D721Med (cell line): Measurements from ENCODE around the gene IRS1.
A peak's percentile ranks its signal among the peaks of the same experiment; 100 is the strongest.

Experiments used
- DNase-seq: peaks from one replicate; pipeline ENCODE4 v3.0.0; 2011; ENCODE audit warnings: low spot score; ENCODE audit not compliant: insufficient read length
- FAIRE-seq: peaks from 2 replicates; lab custom pipeline; 2011; peaks lifted over from hg19 to GRCh38; lab: Jason Lieb, UNC
- TF ChIP-seq, protein P1 (sequence below): IDR thresholded peaks from 2 replicates; pipeline ENCODE4 v1.5.1; 2012; ENCODE audit warnings: mild to moderate bottlenecking, control low read depth; ENCODE audit not compliant: insufficient read depth; ENCODE audit errors: missing control alignments

IRS1 gene

DNA sequence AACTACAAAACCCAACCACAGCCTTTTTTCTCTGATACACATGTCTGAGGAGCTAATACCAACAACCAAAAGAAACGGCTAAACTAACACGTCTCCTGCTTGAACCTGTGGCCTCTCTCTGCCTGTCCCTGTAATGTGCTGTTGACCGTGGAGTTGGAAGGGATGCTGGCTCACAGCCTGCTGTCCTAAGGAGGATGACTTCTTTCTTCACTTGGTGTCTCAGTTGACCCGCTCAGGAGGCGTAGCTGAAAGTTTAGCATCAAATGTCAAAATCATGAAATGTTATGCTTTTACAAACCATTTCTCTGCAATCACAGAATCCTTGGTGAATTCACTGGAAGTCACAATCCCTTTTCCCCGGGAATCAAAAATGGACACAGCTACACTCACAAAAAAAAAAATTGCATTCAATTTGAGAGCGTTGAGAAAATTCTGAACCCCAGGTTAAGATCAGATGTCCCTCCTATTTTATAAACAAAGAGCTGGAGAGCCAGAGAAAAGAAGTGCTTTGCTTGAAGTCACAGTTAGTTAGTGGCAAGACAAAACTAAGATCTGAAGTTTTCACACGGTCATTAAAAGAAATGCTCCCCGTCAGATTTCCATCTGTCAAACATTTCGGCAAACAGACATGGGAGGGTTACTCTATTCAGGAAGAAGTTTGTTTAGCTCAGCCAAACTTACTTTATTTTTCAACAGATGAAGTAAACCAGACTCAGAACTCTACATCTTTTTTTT is 74.3 kb downstream of the IRS1 start:
- TF ChIP-seq, protein P1, sequence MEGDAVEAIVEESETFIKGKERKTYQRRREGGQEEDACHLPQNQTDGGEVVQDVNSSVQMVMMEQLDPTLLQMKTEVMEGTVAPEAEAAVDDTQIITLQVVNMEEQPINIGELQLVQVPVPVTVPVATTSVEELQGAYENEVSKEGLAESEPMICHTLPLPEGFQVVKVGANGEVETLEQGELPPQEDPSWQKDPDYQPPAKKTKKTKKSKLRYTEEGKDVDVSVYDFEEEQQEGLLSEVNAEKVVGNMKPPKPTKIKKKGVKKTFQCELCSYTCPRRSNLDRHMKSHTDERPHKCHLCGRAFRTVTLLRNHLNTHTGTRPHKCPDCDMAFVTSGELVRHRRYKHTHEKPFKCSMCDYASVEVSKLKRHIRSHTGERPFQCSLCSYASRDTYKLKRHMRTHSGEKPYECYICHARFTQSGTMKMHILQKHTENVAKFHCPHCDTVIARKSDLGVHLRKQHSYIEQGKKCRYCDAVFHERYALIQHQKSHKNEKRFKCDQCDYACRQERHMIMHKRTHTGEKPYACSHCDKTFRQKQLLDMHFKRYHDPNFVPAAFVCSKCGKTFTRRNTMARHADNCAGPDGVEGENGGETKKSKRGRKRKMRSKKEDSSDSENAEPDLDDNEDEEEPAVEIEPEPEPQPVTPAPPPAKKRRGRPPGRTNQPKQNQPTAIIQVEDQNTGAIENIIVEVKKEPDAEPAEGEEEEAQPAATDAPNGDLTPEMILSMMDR, result no peak
- no peak for DNase-seq
- no peak for FAIRE-seq

DNA sequence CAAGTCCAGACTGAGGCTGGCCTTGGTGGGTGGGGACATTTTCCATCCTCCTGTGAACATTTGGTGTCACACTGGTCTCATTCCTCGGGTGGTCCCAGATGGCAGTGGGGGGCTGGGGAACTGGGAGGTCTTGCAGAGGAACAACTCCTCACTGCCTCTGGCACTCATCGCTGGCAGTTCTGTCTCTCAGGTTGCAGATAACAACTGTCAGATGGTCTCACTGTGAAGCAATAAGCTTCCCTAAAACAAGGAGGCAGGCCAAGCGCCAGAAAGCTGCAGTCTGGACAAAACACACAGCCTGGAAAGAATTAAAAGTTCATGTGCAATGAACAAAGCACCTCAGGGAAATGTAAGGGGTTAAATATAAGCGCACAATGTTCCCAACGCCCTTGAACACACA is 78.1 kb downstream of the IRS1 start:
- FAIRE-seq (no peak), DNase-seq (no peak)
- TF ChIP-seq, protein P1, result no peak

DNA sequence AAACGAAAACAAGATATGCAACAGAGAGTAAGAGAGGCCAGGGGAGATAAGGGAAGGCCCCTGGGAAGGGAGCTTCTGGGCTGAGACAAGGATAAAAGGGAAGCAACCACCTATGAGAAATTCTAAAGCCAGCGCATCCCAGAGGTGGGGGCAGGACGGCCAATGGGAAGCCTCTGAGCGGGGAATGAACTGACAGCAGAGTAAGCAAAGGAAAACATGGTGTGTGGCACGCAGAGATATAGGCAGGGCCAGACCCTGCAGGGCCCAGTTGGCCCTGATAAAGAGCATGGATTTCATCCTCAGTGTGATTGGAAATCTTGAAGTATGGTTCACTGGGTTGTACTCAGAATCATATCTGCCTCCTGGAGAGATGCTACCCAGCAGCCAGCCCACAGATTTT is 78.7 kb downstream of the IRS1 start:
- TF ChIP-seq, protein P1, result no peak
- no peak for DNase-seq
- FAIRE-seq, result no peak

DNA sequence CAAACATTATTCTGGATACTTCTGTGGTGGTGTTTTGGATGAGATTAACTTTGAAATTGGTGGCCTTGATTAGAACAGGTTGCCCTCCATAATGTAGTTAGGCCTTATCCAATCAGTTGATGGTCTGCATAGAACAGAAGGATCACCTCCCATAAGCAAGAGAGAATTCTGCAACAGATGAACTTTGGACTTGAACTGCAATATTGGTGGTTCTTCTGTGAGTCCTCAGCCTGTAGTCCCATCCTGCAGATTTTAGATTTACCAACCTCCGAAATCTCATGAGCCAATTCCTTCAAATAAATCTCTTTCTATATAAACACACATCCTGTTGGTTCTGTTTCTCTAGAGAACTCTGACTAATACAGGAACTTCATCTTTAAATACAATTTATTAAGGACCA is 81.9 kb downstream of the IRS1 start:
- TF ChIP-seq, protein P1, result no peak
- FAIRE-seq (no peak), DNase-seq (no peak)

DNA sequence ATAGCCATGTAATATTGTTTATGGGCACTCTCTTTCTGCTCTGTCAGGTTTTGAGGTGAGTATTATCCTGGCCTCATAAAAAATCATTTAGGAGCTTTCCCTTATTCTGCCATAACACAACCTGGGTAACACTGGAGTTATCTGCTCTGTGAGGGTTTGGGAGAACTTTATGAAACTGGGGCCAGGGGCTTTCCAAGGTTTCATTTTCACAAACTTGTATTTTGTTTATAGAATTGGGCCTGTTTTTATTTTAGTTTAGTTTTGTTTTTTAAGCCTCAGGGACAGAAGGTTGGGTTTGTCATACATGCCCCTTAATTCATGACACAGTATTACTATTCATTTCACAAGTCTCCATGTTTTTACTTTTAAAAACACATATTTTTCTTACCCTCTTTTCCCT is 83.5 kb downstream of the IRS1 start:
- no peak for FAIRE-seq
- TF ChIP-seq, protein P1, result no peak
- DNase-seq, result no peak

DNA sequence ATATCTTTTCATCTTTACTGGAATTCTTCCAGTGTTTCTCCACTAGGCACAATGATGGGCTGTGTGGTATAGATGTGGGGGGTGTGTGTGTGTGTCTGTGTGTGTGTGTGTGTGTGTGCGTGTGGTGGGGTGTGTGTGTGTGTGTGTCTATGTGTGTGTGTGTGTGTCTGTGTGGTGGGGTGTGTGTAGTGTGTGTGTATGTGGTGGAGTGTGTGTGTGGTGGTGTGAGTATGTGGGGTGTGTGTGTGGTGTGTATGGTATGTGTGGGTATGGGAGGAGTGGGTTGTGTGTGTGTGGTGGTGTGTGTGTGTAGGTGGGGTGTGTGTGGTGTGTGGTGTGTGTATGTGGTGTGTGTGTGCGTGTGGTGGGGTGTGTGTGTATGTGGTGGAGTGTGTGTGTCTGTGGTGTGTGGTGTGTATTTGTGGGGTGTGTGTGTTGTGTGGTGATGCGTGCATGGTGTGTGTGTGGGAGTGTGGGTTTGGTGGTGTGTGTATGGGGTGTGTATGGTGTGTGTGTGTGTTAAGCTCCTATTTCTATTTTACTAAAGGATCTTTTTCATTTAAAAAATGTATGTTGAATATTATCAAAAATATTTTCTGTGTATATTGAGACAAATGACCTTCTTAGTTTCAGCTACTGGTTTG is 84.2 kb downstream of the IRS1 start:
- peak; percentile 29 for FAIRE-seq
- TF ChIP-seq, protein P1, result no peak

DNA sequence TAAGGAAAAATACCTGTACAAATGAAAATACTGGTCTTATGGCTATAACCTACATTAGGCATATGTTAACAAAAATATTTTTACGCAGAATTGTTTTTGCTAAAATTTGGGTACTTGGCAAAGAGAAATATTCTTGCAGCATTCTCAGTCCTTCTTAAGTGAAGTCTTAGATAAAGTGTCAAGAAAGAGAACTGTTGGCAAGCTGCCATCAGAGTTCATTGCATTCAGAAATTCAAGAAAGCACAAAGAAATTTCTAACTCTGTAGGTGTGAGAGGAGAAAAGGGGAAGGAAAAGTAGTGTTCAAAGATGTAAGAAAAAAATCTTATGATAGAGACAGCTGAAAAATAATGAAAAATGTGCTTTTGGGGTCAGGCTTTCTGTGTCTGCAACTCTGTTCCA is 86.7 kb downstream of the IRS1 start:
- TF ChIP-seq, protein P1, result no peak
- DNase-seq (no peak), FAIRE-seq (peak; percentile 35)

More for the DNA sequence above, 84.2 kb downstream of the IRS1 start:
- DNase-seq, result no peak
